HepG2 (cell line): ENCODE results near the gene RFX7.

ENCODE experiments used
- ATF7 ChIP-seq, 2 experiments: fragments of 450-650 bp in 1 of 2; sonication (generic) in 1 of 2; formaldehyde crosslinking in 1 of 2; IDR thresholded peaks; 2 replicates each; pipeline versions ENCODE4 v1.4.0 to v1.6.1; 2016 to 2020; ENCODE audit warnings: antibody characterized with exemption in 1 of 2, mild to moderate bottlenecking in 1 of 2, missing genetic modification reagents in 1 of 2
- TF ChIP-seq, protein P1 (sequence below): sonication (generic); formaldehyde crosslinking; IDR thresholded peaks from 2 replicates; pipeline ENCODE4 v1.5.1; 2020; ENCODE audit warnings: missing genetic modification reagents, mild to moderate bottlenecking, borderline replicate concordance

GRCh38 chr15:56208641-56209155, 35.0 kb downstream of the RFX7 start:
- no peak for TF ChIP-seq ATF7 (IDR thresholded peaks at IDR 0.05)
- TF ChIP-seq ATF7 (CRISPR knock-in tag; IDR thresholded peaks at IDR 0.05): no peak
- TF ChIP-seq, protein P1, sequence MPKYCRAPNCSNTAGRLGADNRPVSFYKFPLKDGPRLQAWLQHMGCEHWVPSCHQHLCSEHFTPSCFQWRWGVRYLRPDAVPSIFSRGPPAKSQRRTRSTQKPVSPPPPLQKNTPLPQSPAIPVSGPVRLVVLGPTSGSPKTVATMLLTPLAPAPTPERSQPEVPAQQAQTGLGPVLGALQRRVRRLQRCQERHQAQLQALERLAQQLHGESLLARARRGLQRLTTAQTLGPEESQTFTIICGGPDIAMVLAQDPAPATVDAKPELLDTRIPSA: no peak
